KOPT-K1 (cell line): ENCODE data around the gene UMAD1.

Experiments used
- H3K27ac ChIP-seq: fragments of 200-600 bp; sonication (generic); 2 replicates; pipeline ENCODE4 v1.5.1; 2016; ENCODE audit warnings: antibody characterized with exemption, mild to moderate bottlenecking, low read depth, low read length; ENCODE audit not compliant: poor library complexity, severe bottlenecking
- H3K36me3 ChIP-seq: fragments of 200-600 bp; sonication (generic); 2 replicates; pipeline ENCODE4 v1.5.1; 2017; ENCODE audit warnings: antibody characterized with exemption, mild to moderate bottlenecking, low read length, moderate library complexity; ENCODE audit not compliant: insufficient read depth
- H3K9me3 ChIP-seq: fragments of 200-600 bp; sonication (generic); 2 replicates; pipeline ENCODE4 v1.5.1; 2017; ENCODE audit warnings: antibody characterized with exemption, low read length, mild to moderate bottlenecking; ENCODE audit not compliant: insufficient read depth, poor library complexity, severe bottlenecking

The UMAD1 gene

GRCh38 chr7:7917593-7917992 is 277.0 kb downstream of the UMAD1 start:
- H3K27ac ChIP-seq: no peak overlapping the region
- H3K36me3 ChIP-seq: no peaks in the 10 kb centered on the region
- no peaks in the 10 kb centered on the region for H3K9me3 ChIP-seq

DNA sequence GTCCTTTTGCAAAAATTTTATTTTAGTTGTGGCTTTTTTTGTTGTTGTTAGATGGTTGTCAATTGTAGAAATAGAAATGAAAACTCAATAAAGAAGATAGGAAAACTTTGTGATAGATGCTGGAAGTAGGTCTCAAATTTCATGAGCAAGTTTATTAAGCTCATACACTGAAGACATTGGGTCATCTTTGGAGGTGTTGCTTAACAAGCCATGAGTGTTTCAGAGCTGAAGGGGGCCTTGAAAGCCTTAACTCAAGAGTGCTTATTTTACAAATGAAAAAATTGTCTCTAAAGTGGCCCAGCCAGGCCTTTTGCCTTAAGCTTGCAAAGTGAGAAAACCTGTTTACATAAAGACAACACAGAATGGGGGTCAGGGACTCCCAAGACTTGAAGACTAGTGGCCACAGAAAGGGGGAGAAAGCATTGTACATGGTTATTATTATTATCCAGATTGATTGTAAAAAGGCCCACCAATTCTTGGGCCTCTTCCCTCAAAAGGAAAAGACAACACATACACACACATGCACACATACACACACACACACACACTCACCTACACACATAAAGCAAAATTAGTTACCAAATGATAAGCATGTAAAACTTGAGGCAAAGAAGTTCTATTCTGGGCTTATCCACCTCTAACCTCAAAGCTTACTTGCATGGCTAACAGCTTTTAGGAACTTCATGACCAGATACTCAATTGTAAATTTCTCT is 278.3 kb downstream of the UMAD1 start:
- Histone ChIP-seq H3K36me3 (no peaks in the 10 kb centered on the region), H3K27ac (no peak overlapping the region), H3K9me3 (no peaks in the 10 kb centered on the region)

DNA sequence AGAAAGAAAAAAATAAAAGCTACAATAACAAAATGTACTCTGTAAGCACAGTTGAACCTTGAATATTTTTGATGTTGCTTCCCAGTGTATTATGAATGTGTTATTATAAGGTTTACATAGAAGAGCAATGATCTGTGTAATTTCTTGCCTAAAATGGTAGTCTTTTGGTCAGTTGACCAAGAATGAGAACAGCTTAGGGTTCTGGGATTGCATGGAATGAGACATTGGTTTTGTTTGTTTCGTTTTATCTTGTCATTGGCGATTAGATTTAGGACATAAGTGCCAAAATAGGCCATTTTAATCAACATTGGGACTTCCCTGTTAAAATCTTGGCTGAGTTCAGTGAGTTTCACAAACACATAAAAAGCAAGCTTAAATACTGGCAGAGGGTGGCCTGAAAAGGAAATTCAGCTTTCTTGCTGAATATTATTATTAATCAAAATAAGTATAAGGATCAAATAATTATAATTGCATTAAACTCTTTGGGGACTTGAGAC is 278.9 kb downstream of the UMAD1 start:
- no peaks in the 10 kb centered on the region for H3K36me3 ChIP-seq
- no peak overlapping the region for H3K27ac ChIP-seq
- H3K9me3 ChIP-seq: no peaks in the 10 kb centered on the region

DNA sequence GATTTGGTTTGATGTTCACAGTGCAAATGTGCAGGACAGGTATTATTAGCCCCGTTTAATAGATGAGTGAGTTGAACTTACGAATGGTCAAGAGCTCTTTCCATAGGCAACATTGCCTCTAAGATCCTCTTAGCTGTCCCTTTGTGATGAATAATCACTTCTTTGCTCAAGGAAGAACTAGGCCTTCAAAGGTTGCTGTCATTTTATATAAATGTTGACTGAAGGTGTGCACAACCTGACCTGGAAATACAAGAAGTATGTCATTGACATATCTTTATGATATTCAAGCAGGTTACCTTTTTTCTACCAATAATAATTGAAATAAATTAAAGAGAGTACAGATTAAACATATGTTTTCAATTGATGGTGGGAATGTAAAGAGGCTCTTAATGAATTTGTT is 279.5 kb downstream of the UMAD1 start:
- H3K36me3 ChIP-seq: no peaks in the 10 kb centered on the region
- H3K27ac ChIP-seq: no peak overlapping the region
- no peaks in the 10 kb centered on the region for H3K9me3 ChIP-seq

GRCh38 chr7:7920481-7920880 is 279.9 kb downstream of the UMAD1 start:
- no peaks in the 10 kb centered on the region for H3K36me3 ChIP-seq
- H3K27ac ChIP-seq: peak overlapping the region; percentile 28
- H3K9me3 ChIP-seq: no peaks in the 10 kb centered on the region

GRCh38 chr7:7921830-7922229 is 281.3 kb downstream of the UMAD1 start:
- no peaks in the 10 kb centered on the region for H3K9me3 ChIP-seq
- H3K36me3 ChIP-seq: no peaks in the 10 kb centered on the region
- no peak overlapping the region for H3K27ac ChIP-seq

GRCh38 chr7:7922684-7923385 is 282.3 kb downstream of the UMAD1 start:
- Histone ChIP-seq H3K27ac (no peak overlapping the region), H3K36me3 (no peaks in the 10 kb centered on the region), H3K9me3 (no peaks in the 10 kb centered on the region)

DNA sequence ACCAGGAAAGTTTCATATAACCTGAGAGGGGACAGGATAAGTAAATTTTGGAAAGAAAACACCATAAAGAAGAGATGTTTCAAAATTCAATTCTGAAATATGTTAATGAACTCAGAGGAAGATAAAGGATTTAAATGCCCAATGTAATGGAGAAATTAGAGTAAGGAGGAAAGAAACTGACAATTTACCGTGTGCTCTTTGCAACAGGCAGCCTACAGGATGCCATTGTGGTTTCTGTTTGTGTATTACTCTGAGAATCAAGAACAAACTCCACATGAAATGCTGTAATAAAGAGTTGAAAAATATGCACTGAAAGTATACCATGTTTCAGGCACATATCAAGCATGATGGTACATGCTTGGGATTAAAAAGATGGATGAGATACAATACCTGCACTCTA is 283.3 kb downstream of the UMAD1 start:
- H3K36me3 ChIP-seq: no peaks in the 10 kb centered on the region
- H3K9me3 ChIP-seq: no peaks in the 10 kb centered on the region
- peak overlapping the region; percentile 40 for H3K27ac ChIP-seq

GRCh38 chr7:7924303-7924702 is 283.8 kb downstream of the UMAD1 start:
- H3K36me3 ChIP-seq: no peaks in the 10 kb centered on the region
- peak overlapping the region; percentile 40 for H3K27ac ChIP-seq
- no peaks in the 10 kb centered on the region for H3K9me3 ChIP-seq
